NCI-H446 treated with DMSO at 0.1 percent for 48 hours (cell line): ENCODE results near the gene NEDD4L.
A peak's percentile ranks its signal among the peaks of the same experiment; 100 is the strongest.

Experiments used
- DNase-seq: peaks from one replicate; lab custom pipeline; 2025; lab: John Stamatoyannopoulos, UW

Gene NEDD4L

DNA sequence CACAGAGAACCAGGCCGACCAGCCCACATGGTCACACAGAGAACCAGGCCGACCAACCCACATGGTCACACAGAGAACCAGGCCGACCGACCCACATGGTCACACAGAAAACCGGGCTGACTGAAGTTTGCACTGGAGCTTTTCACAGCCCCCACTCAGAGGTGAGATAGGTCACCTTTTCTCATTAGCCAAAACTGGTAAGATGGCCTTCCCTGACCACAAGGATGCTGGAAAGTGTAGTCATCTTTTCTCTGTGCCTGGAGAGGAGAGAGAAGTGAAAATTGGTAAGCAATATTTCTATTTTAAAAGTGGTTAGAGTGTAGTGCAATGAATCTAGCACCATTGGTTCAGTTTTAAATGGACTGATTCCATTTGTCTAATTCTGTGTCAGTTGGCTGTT lies 247.1 kb downstream of the NEDD4L start:
- DNase-seq: no peak

GRCh38 chr18:58292638-58293037 lies 248.6 kb downstream of the NEDD4L start:
- no peak for DNase-seq

GRCh38 chr18:58297198-58297597 lies 253.2 kb downstream of the NEDD4L start:
- DNase-seq: no peak

GRCh38 chr18:58298251-58299134 lies 254.5 kb downstream of the NEDD4L start:
- no peak for DNase-seq

GRCh38 chr18:58299135-58299473 lies 255.1 kb downstream of the NEDD4L start:
- DNase-seq: no peak

GRCh38 chr18:58299936-58300335 lies 255.9 kb downstream of the NEDD4L start:
- DNase-seq: no peak

GRCh38 chr18:58300867-58301266 lies 256.8 kb downstream of the NEDD4L start:
- no peak for DNase-seq

GRCh38 chr18:58302811-58303210 lies 258.8 kb downstream of the NEDD4L start:
- no peak for DNase-seq

GRCh38 chr18:58303363-58303762 lies 259.3 kb downstream of the NEDD4L start:
- DNase-seq: no peak

GRCh38 chr18:58305792-58306191 lies 261.8 kb downstream of the NEDD4L start:
- DNase-seq: no peak

GRCh38 chr18:58307441-58307840 lies 263.4 kb downstream of the NEDD4L start:
- DNase-seq: no peak

- DNase-seq: no peak
These were observed 264.4 kb downstream of the NEDD4L start for GRCh38 chr18:58308463-58308862.

- no peak for DNase-seq
These were observed 265.1 kb downstream of the NEDD4L start for GRCh38 chr18:58309099-58309498.

GRCh38 chr18:58309610-58310239 lies 265.7 kb downstream of the NEDD4L start:
- no peak for DNase-seq

DNA sequence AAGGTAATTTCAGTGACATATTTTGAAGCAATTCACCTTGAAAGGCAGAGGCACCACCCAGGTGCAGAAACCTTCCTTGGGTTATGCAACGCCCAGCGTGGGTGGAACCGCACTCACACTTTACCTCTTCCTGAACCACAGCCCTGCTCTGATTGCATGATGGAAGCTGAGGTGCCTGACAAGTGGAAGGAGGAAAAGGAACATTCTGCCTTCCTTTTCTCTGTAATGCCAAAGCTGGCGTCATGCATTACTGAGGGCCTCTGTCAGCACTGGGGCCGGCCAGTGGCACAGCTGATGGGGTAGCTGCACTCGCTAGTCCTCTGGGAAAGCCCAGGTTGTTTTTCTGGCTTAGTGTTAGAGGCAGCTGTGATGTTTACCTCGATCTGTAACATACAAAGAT lies 266.5 kb downstream of the NEDD4L start:
- DNase-seq: no peak

DNA sequence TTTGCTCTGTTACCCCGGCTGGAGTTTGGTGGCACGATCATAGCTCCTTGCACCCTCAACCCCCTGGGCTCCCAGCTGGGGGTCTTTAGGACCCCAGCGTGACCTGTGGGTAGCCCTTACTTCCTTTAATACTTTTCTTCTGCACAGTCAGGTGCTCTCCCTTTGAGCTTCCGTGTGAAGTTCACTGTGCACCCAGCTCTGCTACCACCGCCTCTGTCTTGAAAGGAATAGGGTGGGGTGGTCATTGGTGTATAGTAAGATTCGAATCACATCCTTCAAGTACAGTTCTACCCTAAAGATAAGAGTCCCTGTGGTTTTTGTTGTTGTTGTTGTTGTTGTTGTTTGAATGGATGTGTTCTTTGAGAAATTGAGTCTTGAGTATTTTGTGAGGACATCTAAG lies 267.4 kb downstream of the NEDD4L start:
- no peak for DNase-seq

DNA sequence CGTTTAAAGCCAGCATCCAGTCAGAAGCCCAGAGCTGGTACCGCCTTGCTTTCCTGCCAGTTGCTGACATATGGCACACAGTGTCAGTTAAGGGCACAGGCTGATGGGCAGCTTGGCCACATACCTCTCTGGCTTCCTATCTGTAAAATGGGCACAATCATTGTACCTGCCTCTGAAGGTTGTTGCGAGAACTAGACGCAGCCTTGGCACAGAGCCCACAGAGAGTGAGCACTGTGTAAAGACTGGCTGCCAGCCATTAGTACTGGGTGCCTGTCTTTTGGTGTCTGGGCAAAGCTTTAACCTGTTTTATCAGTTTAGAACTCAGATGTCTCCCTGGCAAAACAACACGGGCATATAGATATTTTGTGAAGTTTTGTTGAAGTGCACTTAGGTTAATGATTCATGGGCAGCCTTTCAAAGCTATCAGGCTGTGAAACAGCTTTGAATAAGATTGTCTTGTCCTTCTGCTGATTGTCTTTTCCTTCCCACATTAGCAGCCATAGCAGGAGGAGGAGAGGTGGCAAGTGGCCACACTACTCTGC lies 269.5 kb downstream of the NEDD4L start:
- DNase-seq: no peak

GRCh38 chr18:58314284-58314683 lies 270.3 kb downstream of the NEDD4L start:
- peak; percentile 85 for DNase-seq

DNA sequence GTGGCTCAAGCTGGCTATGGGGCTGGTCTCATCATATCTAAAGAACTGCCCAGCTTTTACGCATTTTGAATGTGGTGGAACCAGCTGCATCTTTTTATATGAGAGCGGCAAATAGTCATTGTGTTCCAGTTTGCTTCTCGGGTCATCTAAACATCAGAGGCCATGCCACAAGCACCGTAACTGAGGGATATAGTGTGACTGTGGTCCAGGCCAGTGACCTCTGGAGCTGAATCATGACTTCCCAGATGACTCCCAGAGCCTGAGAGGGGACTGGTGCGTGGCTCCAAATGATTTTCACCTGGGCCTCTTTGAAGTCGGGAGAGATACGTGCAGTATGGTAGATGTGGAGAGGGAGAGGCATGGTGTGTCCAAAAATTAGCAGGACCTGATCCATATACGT lies 271.0 kb downstream of the NEDD4L start:
- DNase-seq: no peak

DNA sequence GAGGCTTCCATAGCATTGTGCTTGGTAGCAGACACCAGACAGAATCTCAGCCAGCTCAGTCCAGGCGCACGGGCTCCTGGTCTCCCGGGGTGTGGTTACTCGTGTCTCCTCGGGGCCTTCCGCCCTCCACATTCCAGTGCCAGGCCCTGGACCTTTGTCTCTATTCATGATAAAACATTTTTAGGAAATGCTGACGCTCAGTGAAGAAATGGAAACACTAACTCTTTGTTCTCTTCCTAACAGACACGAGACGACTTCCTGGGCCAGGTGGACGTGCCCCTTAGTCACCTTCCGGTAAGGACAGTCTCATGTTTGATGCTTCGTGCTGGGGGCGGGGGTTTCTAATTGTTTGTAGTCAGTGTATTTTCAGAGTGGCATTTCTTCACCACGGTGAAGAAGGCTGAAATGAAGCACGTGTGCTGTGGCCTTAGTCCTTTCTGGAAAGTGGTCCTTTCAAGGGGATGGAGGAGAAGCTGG lies 271.8 kb downstream of the NEDD4L start:
- DNase-seq: no peak

DNA sequence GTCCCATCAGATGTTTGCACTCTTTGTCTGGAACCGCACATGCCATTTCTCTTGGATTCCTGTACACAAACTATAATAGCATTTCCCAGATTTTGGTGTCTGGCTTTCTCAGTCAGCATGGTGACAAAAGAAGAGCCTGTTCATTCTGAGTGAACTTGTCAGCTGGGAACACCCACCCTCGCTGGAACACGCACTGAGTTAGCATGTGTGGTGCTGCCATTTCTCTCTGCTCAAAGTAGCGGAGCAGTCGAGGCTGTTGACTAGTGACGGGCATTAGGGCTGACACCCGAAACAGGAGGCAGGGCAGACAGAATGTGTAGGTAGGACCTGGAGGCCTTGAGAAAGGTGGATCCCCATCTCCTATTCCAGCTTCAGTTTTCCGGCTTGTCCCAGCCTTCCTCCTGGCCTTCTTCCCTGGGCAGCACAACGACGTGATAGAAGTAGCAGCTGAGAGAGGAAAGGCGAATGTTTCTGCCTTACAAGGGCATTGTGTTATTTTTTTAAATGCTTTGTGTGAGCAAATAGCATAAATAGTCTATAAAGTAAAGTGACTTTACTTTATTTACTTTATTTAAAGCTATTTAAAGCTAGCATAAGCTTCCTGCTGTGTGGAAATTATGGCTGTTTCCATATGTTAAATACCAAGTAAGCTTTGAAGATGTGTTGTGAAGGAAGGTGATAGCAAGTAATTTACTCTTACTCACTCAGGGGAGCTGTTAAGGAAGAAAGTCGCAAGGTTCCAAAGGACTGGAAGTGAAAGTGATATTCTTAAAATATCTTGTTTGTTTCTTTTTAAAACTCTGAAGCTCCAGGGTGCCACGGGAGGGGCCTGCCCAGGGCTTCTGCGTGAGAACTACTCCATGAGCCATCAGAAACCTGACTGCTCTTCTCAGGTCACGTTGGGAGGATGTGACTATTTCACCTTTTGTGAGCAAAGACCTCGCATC lies 272.6 kb downstream of the NEDD4L start:
- no peak for DNase-seq

- no peak for DNase-seq
These were observed 275.7 kb downstream of the NEDD4L start for GRCh38 chr18:58319719-58320118.
